ENCODE data around the gene PCIF1. TPM values are rescaled to one million over a fixed set of nuclear protein-coding genes. Genes with fewer than 3 reads are reported as not detected.

The PCIF1 gene
- total RNA-seq, 1 donor from 2014 or later, result 28.6 TPM

DNA sequence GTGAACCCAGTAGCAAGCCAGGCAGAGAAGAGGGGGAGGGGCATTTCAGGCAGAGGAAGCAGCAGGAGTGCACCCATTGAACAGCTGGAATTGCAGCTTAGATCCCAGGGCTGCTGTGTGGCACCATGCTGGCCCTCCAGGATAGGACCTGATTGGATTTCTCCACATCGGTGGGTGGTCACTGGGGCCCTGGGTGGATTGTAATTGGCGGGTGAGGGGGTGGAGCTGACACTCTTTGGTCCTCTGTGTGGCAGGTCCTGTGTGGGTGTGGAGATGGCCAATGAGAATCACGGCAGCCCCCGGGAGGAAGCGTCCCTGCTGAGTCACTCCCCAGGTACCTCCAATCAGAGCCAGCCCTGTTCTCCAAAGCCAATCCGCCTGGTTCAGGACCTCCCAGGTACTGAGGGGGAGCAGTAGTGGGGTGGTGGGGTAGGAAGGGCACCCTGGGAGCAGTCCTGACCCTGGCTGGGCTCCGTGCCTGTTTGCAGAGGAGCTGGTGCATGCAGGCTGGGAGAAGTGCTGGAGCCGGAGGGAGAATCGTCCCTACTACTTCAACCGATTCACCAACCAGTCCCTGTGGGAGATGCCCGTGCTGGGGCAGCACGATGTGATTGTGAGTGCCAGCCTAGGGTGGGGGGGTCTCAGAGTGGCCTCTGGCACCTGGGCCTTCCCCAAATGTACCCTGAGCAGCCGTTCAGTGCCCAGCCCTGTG, 4.4 kb downstream of the PCIF1 start:
- DNase-seq (ENCODE audit: low spot score), result no peak
- Mint-ChIP-seq H3K27me3 (ENCODE audit: low read depth) (no peaks in the 10 kb centered on the region), H3K4me3 (ENCODE audit: low read depth) (no peak overlapping the region), H3K27ac (peak overlapping the region; percentile 63), H3K9me3 (no peaks in the 10 kb centered on the region), H3K36me3 (ENCODE audit: low read depth) (peaks cover 47% of the 10 kb centered on the region), H3K4me1 (ENCODE audit: low read depth) (peaks cover 24% of the 10 kb centered on the region)
- intact Hi-C loops (cut with micrococcal nuclease), result no loop called here

DNA sequence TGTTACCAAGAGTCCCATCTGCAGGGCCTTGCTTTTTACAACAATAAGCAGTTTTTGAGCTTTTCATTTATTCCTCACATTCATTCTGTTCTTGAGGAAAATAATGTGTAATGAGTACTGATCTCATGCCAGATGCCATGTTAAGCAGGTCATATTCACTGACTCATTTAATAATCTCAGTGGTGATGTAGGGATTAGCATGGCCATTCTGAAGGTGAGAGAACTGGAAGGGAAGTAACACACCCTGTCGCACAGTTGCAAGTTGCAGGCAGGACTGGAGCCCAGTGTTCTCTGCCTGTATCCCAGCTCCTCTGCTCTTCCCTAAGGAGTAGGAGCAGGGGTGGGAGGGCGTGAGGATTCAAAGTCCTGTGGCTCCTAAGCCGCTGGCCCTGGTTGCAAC, 5.6 kb downstream of the PCIF1 start:
- H3K27me3 Mint-ChIP-seq (ENCODE audit: low read depth), result no peaks in the 10 kb centered on the region
- peaks cover 58% of the 10 kb centered on the region for H3K36me3 Mint-ChIP-seq (ENCODE audit: low read depth)
- H3K4me1 Mint-ChIP-seq (ENCODE audit: low read depth), result peaks cover 28% of the 10 kb centered on the region
- no peak overlapping the region for H3K27ac Mint-ChIP-seq
- intact Hi-C loops (cut with micrococcal nuclease), result no loop called here
- no peak overlapping the region for H3K4me3 Mint-ChIP-seq (ENCODE audit: low read depth)
- H3K9me3 Mint-ChIP-seq, result no peaks in the 10 kb centered on the region
- no peak for DNase-seq (ENCODE audit: low spot score)

DNA sequence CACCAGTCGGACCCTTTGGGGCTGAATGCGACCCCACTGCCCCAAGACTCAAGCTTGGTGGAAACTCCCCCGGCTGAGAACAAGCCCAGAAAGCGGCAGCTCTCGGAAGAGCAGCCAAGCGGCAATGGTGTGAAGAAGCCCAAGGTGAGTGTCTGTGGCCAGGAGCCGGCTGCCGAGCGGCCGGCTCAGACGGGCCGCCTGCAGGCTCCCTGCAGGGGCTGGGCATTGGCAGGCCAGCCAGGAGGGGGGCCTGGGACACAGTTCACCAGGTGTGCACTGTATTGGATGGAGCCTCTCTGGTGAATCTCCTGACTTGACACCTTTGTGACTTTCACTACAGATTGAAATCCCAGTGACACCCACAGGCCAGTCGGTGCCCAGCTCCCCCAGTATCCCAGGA, 6.0 kb downstream of the PCIF1 start:
- no peak overlapping the region for H3K4me3 Mint-ChIP-seq (ENCODE audit: low read depth)
- H3K27ac Mint-ChIP-seq, result no peak overlapping the region
- H3K27me3 Mint-ChIP-seq (ENCODE audit: low read depth), result no peaks in the 10 kb centered on the region
- intact Hi-C loops (cut with micrococcal nuclease), result no loop called here
- H3K4me1 Mint-ChIP-seq (ENCODE audit: low read depth), result peaks cover 28% of the 10 kb centered on the region
- H3K9me3 Mint-ChIP-seq, result no peaks in the 10 kb centered on the region
- no peak for DNase-seq (ENCODE audit: low spot score)
- H3K36me3 Mint-ChIP-seq (ENCODE audit: low read depth), result peaks cover 60% of the 10 kb centered on the region

DNA sequence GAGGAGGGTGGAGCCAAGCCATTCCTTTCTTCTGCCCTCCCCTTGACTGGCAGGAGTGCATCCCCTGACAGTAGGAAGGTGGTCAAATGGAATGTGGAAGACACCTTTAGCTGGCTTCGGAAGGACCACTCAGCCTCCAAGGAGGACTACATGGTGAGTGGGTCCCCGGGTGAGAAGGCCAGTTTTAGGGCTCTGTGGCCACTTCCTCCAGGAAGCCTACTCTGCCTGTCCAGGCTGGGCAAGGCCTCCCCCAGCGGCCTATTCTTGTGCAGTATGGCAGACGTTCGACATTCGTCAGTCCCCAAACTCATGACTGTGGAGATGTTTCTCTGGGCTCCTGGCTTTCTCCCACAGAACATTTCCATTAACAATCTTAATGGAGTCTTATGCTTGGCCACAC, 9.1 kb downstream of the PCIF1 start:
- Mint-ChIP-seq H3K27ac (no peak overlapping the region), H3K36me3 (ENCODE audit: low read depth) (peaks cover 71% of the 10 kb centered on the region), H3K4me1 (ENCODE audit: low read depth) (peaks cover 13% of the 10 kb centered on the region), H3K9me3 (no peaks in the 10 kb centered on the region), H3K4me3 (ENCODE audit: low read depth) (no peak overlapping the region), H3K27me3 (ENCODE audit: low read depth) (no peaks in the 10 kb centered on the region)
- no peak for DNase-seq (ENCODE audit: low spot score)
- intact Hi-C loops (cut with micrococcal nuclease), result no loop called here

DNA sequence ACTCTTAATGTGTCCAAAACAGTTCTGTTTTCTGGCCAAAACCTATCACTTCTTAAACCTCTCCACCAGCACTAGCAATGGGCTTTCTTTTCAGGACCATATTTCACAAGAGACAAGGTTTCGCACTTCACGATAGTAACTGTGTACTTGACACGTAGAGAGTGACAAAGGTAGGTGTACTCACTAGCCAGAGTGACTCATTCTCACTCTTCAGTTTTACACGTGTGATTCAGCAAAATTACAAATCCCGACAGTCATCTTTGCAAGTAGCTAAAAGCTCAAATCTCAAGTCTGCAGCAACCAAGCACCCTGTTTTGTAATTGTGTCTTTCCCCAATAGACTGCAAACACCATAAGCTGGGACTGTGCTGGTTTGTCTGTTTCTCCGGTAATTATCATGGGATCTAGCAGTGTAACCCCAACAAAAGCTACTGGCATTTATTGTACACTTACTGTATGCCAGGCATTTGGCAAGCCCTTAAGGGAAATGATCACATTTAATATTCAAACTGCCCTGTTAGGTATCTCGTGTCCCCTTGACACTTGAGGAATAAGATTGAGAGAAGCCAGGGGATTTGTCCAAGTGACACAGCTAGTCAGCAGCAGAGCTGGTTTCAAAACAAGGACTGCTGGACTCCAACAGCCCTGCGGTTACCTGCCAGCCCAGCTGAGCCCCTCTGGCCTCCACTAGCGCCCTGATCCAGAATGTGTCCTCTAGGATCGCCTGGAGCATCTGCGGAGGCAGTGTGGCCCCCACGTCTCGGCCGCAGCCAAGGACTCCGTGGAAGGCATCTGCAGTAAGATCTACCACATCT, 9.9 kb downstream of the PCIF1 start:
- Mint-ChIP-seq H3K9me3 (no peaks in the 10 kb centered on the region), H3K27ac (peak overlapping the region; percentile 55), H3K4me3 (ENCODE audit: low read depth) (no peak overlapping the region), H3K36me3 (ENCODE audit: low read depth) (peaks cover 71% of the 10 kb centered on the region), H3K4me1 (ENCODE audit: low read depth) (peaks cover 13% of the 10 kb centered on the region), H3K27me3 (ENCODE audit: low read depth) (no peaks in the 10 kb centered on the region)
- intact Hi-C loops (cut with micrococcal nuclease), result no loop called here
- DNase-seq (ENCODE audit: low spot score), result no peak

DNA sequence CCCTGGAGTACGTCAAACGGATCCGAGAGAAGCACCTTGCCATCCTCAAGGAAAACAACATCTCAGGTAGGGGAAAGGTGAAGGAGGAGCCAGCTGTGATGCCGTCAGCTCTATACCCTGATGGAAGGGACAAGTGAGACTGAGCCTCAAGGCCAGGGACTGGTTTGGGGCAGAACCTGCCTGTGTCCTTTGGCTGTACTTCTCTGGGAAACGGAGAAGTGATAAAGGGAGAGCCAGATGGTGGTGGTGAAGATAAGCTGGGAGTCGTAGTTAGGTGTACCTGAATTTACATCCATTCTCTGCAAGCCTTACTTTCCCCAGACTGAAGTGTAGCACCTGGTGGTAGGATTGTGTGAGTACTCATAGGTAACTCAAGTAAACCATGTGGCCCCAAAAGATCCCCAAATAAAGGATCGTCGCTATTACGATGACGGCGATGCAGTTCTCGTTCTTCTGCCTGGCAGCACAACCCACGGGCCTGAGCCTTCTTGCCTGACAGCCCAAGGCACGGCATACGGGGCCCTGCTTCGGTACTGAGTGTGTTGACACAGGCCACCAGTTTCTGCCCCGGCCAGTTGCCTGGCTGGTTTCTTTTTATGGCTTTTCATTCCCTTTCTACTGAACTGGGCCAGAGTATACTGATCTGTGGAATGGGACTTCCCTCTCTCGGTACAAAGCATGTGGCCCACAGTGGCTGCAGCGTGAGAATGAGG, 10.6 kb downstream of the PCIF1 start:
- Mint-ChIP-seq H3K9me3 (no peaks in the 10 kb centered on the region), H3K4me3 (ENCODE audit: low read depth) (no peak overlapping the region), H3K27ac (no peak overlapping the region), H3K4me1 (ENCODE audit: low read depth) (peaks cover 10% of the 10 kb centered on the region), H3K27me3 (ENCODE audit: low read depth) (no peaks in the 10 kb centered on the region), H3K36me3 (ENCODE audit: low read depth) (peaks cover 70% of the 10 kb centered on the region)
- intact Hi-C loops (cut with micrococcal nuclease), result no loop called here
- no peak for DNase-seq (ENCODE audit: low spot score)

DNA sequence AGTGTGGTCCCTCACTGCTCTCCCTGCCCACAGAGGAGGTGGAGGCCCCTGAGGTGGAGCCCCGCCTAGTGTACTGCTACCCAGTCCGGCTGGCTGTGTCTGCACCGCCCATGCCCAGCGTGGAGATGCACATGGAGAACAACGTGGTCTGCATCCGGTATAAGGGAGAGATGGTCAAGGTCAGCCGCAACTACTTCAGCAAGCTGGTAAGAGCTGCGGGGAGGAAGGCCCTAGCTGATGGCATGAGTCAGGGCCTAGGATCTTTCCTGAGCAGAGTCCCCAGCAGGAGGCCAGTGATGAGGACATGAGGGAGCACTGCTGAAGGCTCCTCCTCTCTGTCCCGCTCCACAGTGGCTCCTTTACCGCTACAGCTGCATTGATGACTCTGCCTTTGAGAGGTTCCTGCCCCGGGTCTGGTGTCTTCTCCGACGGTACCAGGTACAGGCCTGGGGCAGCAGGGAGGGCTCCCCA, 11.2 kb downstream of the PCIF1 start:
- no peak for DNase-seq (ENCODE audit: low spot score)
- H3K27ac Mint-ChIP-seq, result no peak overlapping the region
- H3K4me3 Mint-ChIP-seq (ENCODE audit: low read depth), result no peak overlapping the region
- peaks cover 10% of the 10 kb centered on the region for H3K4me1 Mint-ChIP-seq (ENCODE audit: low read depth)
- no peaks in the 10 kb centered on the region for H3K27me3 Mint-ChIP-seq (ENCODE audit: low read depth)
- H3K9me3 Mint-ChIP-seq, result no peaks in the 10 kb centered on the region
- intact Hi-C loops (cut with micrococcal nuclease), result no loop called here
- H3K36me3 Mint-ChIP-seq (ENCODE audit: low read depth), result peaks cover 68% of the 10 kb centered on the region

DNA sequence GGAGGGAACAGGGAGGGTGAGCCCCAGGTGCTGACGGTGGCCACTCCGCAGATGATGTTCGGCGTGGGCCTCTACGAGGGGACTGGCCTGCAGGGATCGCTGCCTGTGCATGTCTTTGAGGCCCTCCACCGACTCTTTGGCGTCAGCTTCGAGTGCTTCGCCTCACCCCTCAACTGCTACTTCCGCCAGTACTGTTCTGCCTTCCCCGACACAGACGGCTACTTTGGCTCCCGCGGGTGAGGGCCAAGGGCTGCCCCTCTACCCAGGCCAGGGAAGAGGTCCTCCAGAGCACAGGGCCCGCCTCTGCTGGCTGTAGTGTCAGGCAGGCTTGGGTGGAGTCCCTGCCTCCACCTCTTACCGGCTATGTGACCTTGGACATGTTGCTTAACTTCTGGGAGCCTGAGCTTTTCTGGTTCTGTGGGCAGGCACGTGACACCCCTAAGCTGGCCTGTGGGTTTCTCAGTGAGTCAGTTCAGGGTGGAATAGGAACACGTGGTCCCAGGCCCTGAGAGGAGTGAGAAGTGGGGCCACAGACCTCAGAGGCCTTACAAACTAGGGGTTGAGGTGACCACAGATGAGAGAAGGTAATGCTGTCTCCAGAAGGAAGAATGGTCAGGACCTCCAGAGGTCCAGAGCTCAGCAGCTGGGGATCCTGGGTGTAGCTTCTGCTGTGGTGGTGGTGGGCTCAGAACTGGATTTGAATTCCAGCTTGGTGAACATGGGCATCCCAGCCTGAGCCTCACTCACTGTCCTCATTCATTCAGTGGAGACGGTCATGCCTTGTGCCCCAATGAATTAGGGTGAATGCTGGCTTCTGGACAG, 11.9 kb downstream of the PCIF1 start:
- peaks cover 69% of the 10 kb centered on the region for H3K36me3 Mint-ChIP-seq (ENCODE audit: low read depth)
- H3K27ac Mint-ChIP-seq, result peak overlapping the region; percentile 51
- H3K4me3 Mint-ChIP-seq (ENCODE audit: low read depth), result no peak overlapping the region
- DNase-seq (ENCODE audit: low spot score), result no peak
- H3K27me3 Mint-ChIP-seq (ENCODE audit: low read depth), result no peaks in the 10 kb centered on the region
- no peaks in the 10 kb centered on the region for H3K9me3 Mint-ChIP-seq
- intact Hi-C loops (cut with micrococcal nuclease), result no loop called here
- H3K4me1 Mint-ChIP-seq (ENCODE audit: low read depth), result peaks cover 10% of the 10 kb centered on the region

DNA sequence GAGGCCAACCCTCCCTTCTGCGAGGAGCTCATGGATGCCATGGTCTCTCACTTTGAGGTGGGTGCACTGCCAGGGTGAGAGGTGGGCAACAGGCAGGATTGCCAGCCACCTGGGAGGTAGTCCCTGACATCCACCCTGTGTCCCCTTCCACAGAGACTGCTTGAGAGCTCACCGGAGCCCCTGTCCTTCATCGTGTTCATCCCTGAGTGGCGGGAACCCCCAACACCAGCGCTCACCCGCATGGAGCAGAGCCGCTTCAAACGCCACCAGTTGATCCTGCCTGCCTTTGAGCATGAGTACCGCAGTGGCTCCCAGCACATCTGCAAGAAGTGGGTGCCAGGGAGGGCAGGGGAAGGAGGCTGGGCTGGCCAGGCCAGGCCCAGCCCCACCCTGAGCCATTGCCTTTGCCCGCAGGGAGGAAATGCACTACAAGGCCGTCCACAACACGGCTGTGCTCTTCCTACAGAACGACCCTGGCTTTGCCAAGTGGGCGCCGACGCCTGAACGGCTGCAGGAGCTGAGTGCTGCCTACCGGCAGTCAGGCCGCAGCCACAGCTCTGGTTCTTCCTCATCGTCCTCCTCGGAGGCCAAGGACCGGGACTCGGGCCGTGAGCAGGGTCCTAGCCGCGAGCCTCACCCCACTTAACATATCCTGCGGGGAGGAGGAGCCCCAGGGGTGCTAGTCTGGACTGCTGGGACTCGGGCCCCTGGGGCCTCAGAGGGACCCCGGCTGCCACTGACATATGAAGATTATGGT, 12.8 kb downstream of the PCIF1 start:
- Mint-ChIP-seq H3K27me3 (ENCODE audit: low read depth) (no peaks in the 10 kb centered on the region), H3K27ac (no peak overlapping the region), H3K4me1 (ENCODE audit: low read depth) (peaks cover 10% of the 10 kb centered on the region), H3K4me3 (ENCODE audit: low read depth) (no peak overlapping the region), H3K9me3 (no peaks in the 10 kb centered on the region), H3K36me3 (ENCODE audit: low read depth) (peaks cover 78% of the 10 kb centered on the region)
- intact Hi-C loops (cut with micrococcal nuclease), result no loop called here
- no peak for DNase-seq (ENCODE audit: low spot score)

DNA sequence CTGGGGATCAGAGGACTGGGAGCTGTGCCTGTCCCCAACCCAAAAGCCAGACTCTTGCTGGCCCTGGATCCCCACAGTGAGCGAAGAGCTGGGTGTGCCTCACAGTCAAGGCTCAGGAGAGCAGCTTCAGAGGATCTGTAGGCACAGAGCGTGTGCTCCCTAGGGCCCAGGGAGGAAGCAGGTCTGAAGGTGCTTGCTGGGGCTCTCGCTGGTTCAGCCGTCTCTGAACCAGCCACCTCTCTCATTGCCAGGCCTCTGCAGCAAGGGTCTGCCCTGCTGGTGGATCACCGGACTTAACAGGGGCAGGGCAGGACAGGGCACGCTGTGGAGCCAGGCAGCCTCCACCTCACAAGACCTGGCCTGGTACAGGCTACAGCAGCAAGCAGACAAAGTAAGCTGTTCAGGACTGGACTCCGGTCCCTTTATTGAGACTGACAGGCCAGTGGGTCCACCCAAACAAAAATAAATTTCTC, 13.8 kb downstream of the PCIF1 start:
- no peaks in the 10 kb centered on the region for H3K9me3 Mint-ChIP-seq
- peaks cover 10% of the 10 kb centered on the region for H3K4me1 Mint-ChIP-seq (ENCODE audit: low read depth)
- peaks cover 71% of the 10 kb centered on the region for H3K36me3 Mint-ChIP-seq (ENCODE audit: low read depth)
- no peak overlapping the region for H3K27ac Mint-ChIP-seq
- DNase-seq (ENCODE audit: low spot score), result no peak
- intact Hi-C loops (cut with micrococcal nuclease), result no loop called here
- H3K4me3 Mint-ChIP-seq (ENCODE audit: low read depth), result no peak overlapping the region
- H3K27me3 Mint-ChIP-seq (ENCODE audit: low read depth), result no peaks in the 10 kb centered on the region

DNA sequence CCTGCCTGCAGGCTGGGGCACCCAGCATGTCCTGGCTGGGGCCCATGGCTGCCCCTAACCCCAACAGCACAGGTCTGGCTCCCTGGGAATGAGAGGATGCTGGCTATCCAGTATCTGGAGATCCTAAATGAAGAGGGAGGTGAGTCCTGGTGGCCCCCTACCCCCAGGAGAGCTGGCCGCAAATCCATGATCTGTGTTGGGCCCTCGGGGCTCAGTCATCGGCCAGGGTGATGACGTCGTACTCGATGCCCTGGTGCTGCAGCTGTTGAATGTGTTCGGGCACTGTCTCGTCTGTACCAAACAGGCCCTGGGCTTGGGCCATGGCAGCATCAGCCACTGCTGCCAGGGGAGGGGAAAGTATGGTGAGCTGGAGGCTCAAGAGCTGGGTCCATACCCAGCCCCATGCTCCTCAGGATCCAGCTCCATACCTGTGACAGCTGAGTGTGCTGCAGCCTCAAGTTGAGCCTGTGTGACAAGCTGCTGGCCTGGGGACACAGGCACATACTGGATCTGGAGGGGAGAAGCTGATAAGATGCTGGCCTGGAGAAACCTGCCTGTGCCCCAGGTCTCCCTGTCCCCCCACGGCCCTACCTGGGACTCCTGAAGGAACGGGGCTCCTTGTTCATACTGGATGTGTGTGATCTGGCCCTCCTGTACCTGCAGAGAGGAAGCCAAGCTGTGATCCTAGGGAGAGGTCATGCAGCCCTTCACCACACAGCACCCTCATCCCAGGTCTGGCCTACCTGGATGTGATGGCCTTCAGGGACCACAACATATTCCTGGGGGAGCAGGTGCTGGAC, 14.5 kb downstream of the PCIF1 start:
- H3K4me1 Mint-ChIP-seq (ENCODE audit: low read depth), result peaks cover 6% of the 10 kb centered on the region
- H3K4me3 Mint-ChIP-seq (ENCODE audit: low read depth), result no peak overlapping the region
- no peak for DNase-seq (ENCODE audit: low spot score)
- no peaks in the 10 kb centered on the region for H3K9me3 Mint-ChIP-seq
- H3K27me3 Mint-ChIP-seq (ENCODE audit: low read depth), result no peaks in the 10 kb centered on the region
- peaks cover 67% of the 10 kb centered on the region for H3K36me3 Mint-ChIP-seq (ENCODE audit: low read depth)
- intact Hi-C loops (cut with micrococcal nuclease), result no loop called here
- H3K27ac Mint-ChIP-seq, result no peak overlapping the region
